ENCODE results near the gene HINT2. TPM values are rescaled to one million over a fixed set of nuclear protein-coding genes. Genes with fewer than 3 reads are reported as not detected.

Gene HINT2
- total RNA-seq, 1 donor from 2014 or later = 5.8 TPM

DNA sequence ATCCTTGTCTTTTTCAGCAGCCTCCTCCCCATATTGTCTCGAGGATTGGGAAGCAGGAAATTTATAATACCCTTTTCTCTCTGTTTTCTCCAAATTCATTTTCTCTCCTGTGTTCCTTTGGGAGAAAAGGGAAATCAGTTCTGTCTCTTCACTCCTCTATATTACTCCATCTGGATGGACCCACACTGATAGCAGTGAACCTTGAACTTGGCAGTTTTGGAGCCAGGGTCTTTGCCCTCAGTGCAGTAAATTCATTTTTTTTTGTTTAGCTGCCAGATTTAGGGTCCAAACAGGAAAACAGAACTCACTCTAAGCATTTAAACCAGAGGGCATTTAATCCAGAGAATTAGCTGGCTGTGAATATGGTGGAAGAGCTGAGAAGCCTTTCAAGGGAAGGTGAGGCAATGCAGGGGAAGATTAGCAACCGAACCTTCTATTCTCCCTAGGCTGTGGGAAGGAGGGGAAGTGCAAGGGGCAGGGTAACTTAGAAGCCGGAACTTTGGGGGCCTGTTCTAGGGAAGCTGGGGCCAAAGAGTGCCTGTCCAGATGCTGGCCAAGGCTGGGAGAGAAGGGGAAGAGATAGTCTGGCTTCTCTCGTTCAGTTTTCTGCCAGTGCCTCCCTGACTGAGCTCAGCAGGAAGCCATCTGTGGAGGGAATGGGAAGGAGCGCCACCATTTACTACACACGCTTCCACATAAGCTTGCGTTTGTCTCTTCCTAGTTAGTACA is 39.8 kb downstream of the HINT2 start:
- peak; percentile 59 for DNase-seq

GRCh38 chr9:35771943-35772342 is 42.9 kb downstream of the HINT2 start:
- no peak for DNase-seq

DNA sequence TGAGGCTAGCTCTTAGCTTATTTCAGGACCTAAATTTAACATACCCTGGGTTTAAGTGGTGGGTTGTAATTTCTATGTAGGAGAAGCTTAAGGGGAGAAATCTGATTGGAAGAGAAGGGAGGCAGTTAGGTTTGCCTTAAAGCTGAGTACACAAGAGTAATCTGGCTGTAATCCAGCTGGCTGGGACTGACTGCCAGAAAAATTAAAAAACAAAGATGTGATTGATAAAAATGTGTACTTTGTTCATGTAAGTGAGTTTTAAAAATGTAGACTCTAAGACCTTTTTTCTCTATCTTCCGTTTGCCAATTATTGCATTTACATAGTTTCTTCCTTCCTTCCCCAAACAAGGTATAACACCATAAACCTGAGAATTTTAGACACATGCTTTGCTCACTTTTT is 43.3 kb downstream of the HINT2 start:
- DNase-seq = peak; percentile 80

DNA sequence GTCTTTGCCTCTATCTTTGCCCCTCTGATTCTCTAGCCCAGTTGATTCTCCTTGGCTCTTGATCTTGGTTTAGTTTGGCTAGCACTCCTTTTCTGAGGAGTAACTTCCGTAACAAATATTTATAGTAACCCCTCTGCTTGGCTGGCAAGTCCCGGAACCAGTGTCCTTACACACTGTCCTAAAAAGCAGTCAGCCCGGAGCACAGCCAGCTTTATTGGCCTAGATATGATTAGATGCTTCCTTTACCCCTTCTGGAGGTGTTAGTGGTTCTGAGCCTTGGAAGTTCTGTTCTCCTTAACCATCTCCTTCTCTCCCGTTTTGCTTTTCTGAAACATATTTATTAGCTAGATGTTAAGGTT is 43.8 kb downstream of the HINT2 start:
- no peak for DNase-seq

GRCh38 chr9:35769763-35770162 is 45.1 kb downstream of the HINT2 start:
- DNase-seq = no peak

DNA sequence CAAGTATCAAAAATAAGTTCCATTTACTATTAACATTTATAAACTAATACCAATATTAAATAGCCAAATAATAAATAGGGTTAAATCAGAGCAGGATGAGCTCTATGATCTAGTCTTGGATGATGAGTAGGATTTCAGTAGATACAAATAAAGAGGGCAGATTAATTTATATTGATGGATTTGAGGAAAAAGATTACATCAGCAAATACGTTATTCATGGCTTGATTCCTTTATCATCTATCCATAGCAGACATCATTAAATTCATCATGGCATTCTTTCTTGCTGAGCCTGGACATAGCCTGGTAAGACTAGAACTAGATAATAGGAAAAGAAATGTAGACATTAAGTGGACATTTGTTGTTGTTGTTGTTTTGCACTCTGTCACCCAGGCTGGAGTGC is 47.4 kb downstream of the HINT2 start:
- DNase-seq = no peak

GRCh38 chr9:35766997-35767396 is 47.8 kb downstream of the HINT2 start:
- DNase-seq = no peak

GRCh38 chr9:35763803-35764202 is 51.0 kb downstream of the HINT2 start:
- DNase-seq = no peak

DNA sequence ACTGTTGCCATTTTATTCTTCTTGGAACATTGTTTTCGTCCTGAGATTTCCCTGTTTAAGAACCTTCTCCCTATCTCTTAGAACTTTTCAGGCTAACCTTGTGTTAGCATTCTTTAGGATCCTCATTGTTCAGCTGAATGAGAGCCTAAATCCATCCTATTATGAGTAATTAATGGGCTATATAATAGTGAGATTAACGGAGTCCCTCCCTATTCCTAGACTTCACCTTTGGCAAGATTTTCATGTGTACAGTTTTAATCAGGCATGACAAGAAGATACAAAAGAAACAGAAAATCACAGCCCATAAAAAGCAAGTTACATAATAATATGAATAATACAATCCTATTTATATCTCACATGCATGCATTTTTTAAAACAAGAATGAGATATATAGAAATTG is 51.7 kb downstream of the HINT2 start:
- no peak for DNase-seq

Other genes with a start within 250 kb of the HINT2 start
- 8.7 and 11.6 TPM in 2 replicates for gene TESK1, start 209.8 kb downstream of the HINT2 start, total RNA-seq
- gene CD72, start 196.6 kb downstream of the HINT2 start, total RNA-seq = 0.14 TPM in 1 of 2 replicates, not detected in the other
- gene SIT1, start 164.1 kb downstream of the HINT2 start, total RNA-seq = not detected in 2 replicates
- gene RMRP, start 157.0 kb downstream of the HINT2 start, total RNA-seq = 9,128 and 10,291 TPM in 2 replicates
- gene CCDC107, start 156.8 kb downstream of the HINT2 start, total RNA-seq = 8.5 and 12.4 TPM in 2 replicates
- gene ARHGEF39, start 149.8 kb downstream of the HINT2 start, total RNA-seq = 0.34 and 3.1 TPM in 2 replicates
- gene CA9, start 141.1 kb downstream of the HINT2 start, total RNA-seq = not detected in 2 replicates
- 10.2 and 19.6 TPM in 2 replicates for gene TPM2, start 125.1 kb downstream of the HINT2 start, total RNA-seq
- 250 and 670 TPM in 2 replicates for gene TLN1, start 82.8 kb downstream of the HINT2 start, total RNA-seq
- 57.5 and 66.5 TPM in 2 replicates for gene CREB3, start 82.4 kb downstream of the HINT2 start, total RNA-seq
- gene GBA2, start 65.8 kb downstream of the HINT2 start, total RNA-seq = 95.2 and 121 TPM in 2 replicates
- gene RGP1, start 65.8 kb downstream of the HINT2 start, total RNA-seq = 10.6 and 20.7 TPM in 2 replicates
- 42.5 and 66.8 TPM in 2 replicates for gene MSMP, start 60.8 kb downstream of the HINT2 start, total RNA-seq
- gene NPR2, start 23.5 kb downstream of the HINT2 start, total RNA-seq = 2.7 and 10.8 TPM in 2 replicates
- 0.19 TPM in 1 of 2 replicates, not detected in the other for gene SPAG8, start 2.8 kb downstream of the HINT2 start, total RNA-seq
- not detected in 2 replicates for gene FAM221B, start 13.7 kb upstream of the HINT2 start, total RNA-seq
- under 0.01 and 0.23 TPM in 2 replicates for gene TMEM8B, start 14.2 kb upstream of the HINT2 start, total RNA-seq
- not detected in 2 replicates for gene OR13J1, start 55.4 kb upstream of the HINT2 start, total RNA-seq
- gene HRCT1, start 91.2 kb upstream of the HINT2 start, total RNA-seq = 0.93 and 2.6 TPM in 2 replicates
- gene SPAAR, start 94.4 kb upstream of the HINT2 start, total RNA-seq = 3.2 and 3.8 TPM in 2 replicates
- gene OR2S2, start 143.1 kb upstream of the HINT2 start, total RNA-seq = not detected in 2 replicates
- gene RECK, start 221.9 kb upstream of the HINT2 start, total RNA-seq = 22.0 and 37.5 TPM in 2 replicates